HG02588 (cell line): ENCODE measurements around the gene FAM13C.

Experiments used
- ATAC-seq: cut with Tn5 transposase; IDR thresholded peaks from one replicate; pipeline ENCODE4 v1.9.1; 2021; ENCODE audit warnings: mild to moderate bottlenecking, moderate library complexity; ENCODE audit not compliant: unreplicated experiment

Gene FAM13C

GRCh38 chr10:59362959-59363381, 621 bp upstream of the FAM13C start:
- no peak for ATAC-seq

DNA sequence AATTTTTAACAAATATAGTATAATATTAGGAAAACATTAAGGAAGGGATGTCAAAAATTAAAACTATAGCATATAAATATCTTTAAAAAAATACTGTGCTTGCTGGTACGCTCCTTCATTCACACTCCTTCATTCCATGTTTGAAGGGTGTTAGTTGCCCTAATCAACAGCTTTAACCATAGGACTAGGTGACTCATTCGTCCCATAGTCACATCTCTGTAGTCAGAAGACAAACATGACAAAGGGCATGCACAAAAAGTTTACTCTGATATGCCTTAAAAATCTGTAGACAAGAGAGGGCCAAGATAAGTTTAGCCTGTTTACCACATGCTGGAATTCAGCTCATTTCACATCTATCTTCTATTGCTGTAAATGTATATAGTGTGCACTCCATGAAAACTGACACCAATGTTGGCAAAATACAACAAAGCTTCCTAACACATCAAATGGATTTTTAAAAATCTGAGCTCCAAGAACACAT, 646 bp downstream of the FAM13C start:
- ATAC-seq: no peak

- no peak for ATAC-seq
Observed at GRCh38 chr10:59360605-59361405, 1.5 kb downstream of the FAM13C start.

DNA sequence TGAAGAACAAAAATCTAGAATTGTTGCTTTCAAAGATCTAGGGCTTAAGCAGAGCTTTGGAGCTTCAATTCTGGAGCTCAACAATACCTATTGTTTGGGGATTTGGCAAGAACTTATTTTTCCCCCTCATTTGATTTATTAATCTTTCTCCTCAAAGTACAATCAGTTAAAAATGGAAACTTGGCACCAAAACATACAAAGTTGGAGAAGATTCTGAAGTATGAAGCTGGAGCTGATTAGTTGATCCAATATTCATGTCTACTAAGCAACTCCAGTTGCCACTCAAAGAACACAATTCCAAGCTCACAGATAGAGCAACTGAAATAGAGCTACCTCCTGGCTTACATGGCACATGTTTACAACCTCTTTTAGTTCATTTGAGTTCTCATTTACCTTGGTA, 3.8 kb downstream of the FAM13C start:
- no peak for ATAC-seq

GRCh38 chr10:59354434-59354833, 7.9 kb downstream of the FAM13C start:
- ATAC-seq: no peak

DNA sequence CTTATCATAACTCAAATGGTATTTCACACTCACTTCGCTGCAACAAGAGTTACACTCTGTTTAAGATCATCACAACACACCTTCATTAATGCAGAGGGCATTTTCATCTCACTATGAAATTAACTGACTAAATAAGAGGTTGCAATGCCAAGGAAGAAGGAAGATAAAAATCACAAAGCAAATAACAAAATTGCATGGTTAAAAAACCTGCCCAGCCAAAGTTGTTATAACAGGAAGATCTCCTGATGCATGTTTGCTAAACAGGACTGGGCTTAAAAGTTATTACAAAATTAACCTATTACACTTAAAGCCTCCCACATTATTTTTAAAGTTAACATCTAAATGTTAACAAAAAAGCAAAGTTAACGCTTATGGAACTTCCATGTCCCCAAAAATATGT, 11.8 kb downstream of the FAM13C start:
- no peak for ATAC-seq

DNA sequence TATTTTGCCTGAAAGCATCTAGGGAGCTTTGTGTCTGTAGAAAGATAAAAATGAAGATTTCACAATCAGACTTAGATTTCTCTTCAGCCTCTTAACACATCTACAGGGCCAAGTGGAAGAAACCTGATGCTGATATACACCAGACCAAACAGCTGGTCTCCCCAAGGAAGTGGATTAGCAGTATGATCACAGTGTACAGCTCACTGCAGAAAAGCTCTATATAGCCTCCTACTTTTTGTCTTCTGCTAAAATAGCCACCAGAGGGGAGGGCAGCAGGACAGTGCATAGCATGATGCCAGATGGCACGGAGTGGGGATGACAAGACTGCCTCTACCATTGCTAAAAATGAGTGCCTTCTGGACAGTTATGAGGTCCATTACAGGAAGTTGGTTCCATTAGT, 16.0 kb downstream of the FAM13C start:
- ATAC-seq: no peak

DNA sequence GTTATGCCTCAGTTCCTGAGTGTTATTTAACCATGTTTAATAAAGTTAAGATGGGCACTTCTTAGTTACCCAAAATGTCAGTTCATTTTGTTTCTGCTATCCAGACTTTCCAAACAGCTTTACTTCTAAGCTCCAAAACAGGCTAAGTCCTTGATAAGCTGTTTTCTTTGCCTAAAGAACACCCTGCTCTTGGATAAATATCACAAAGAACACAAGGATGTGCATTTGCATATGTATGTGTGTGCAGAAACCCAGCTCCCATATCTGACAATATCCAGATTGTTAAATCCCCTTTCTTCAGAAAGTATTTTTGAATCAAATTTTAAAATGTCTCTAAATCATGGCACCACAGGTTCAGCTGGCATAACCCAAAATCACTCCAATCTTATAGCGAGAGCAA, 19.6 kb downstream of the FAM13C start:
- ATAC-seq: no peak

GRCh38 chr10:59342000-59342399, 20.3 kb downstream of the FAM13C start:
- no peak for ATAC-seq

- no peak for ATAC-seq
Observed at GRCh38 chr10:59340285-59340684, 22.1 kb downstream of the FAM13C start.

- no peak for ATAC-seq
Observed at GRCh38 chr10:59339351-59339750, 23.0 kb downstream of the FAM13C start.

DNA sequence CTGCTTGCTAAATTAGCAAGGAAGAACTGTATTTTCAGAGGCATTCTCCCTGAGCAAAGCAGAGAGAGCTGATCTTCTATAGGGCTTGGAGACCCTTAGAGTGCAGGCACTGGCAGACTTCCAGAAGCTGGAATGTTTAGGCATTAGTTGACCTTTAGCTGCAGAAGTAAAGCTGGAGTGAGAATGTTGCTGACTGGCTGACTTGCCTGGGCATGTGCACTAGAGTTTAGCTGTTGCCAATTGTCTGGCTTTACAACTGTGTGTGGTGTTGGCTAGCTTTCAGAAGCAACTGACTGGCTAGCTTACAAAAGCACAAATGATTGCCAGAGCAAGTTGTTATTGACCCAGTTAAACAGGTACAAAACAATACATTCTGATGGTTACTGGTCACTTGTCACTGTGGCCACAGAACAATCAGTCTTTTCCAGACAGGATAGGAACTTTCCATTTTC, 25.1 kb downstream of the FAM13C start:
- no peak for ATAC-seq

DNA sequence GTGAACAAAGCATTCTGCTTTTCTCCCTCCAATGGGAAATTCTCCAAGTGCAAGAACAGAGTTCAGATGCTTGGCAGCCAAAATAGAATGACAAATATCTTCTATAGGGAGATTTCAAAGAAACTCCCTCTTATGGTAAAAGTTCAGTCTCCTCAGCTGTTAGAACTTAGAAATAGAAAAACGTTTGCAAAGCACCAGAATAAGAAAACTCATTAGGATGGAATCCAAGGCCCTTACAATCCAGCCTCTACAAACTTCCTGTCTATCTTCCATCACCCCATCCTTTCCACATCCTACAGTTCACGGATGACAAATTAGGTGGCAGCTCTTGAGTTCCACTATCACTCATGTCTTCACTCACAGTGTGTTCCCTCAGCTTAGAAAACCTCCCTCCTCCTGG, 25.7 kb downstream of the FAM13C start:
- no peak for ATAC-seq

- no peak for ATAC-seq
Observed at GRCh38 chr10:59335497-59335896, 26.9 kb downstream of the FAM13C start.

DNA sequence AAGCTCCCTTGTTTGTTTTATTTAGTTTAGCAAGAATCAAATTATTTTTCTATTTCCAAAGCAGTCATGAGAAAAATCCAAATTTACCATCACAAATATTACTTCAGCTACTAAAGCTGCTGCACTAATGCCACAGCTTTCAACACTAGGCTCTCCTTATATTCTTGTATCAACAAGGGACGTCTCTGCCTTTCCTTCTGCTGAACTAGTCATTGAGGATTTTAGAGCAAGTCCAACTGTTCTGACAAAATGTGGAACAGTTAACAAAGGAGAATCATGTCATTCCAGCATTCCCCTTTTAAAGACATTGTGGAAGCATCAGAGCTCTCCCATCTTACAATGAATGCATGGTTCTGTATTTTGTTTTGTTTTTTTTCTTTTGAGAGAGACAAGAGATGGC, 28.6 kb downstream of the FAM13C start:
- no peak for ATAC-seq

DNA sequence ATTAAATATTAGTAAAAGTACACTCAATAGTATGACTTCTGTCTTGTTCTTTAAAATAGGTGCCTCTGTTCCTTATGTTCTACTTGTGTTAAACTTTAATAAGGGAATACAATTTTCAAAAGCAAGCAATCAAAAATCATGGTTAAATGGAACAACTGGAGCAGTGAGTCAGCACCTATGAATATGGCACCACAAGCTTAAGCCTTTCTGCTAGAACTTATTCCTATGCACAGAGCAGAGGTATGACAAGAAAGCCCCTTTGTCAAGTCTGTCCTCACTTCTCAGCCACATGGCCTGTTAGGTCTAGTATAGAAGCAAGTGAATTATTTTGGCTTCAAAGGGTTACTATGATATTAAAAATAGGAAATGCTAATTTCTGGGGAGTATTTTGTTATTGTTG, 29.8 kb downstream of the FAM13C start:
- no peak for ATAC-seq

DNA sequence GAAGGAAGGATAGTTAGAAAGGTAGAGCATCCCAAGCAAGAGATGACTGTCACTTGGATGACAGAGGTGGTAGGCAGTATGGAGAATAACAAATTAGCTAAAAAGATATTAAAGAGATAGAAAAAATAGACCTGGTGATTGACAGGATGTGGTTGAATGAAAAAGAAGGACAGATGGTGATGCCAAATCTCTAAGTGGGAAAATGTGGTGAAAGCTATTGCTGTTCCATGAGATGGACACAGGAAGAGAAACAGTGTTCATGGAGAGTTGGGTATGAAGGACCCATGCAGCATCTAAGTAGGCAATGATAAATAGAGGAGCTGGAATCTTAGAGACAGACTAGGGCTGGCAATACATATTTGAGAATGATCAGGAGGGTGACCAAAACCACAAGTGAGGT, 30.7 kb downstream of the FAM13C start:
- ATAC-seq: no peak

DNA sequence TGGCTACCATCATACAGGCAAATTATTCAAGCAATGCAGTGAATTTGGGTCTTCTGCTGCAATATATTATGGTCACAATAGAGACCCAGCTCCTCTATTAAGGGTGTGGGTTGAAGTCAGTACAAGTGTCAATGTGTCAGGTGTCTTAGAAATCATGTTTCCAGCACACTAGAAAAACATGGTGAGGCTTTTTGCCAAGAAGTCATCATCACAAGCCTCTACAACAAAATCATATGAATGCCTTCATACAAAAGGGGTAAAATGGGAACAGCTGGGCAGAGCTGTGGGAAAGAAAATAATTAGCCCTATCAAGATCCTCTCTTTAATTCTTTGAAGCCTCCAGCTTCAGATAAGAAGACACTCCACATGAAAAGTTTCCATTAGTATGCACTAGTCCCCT, 37.2 kb downstream of the FAM13C start:
- no peak for ATAC-seq

GRCh38 chr10:59324597-59324996, 37.8 kb downstream of the FAM13C start:
- no peak for ATAC-seq

DNA sequence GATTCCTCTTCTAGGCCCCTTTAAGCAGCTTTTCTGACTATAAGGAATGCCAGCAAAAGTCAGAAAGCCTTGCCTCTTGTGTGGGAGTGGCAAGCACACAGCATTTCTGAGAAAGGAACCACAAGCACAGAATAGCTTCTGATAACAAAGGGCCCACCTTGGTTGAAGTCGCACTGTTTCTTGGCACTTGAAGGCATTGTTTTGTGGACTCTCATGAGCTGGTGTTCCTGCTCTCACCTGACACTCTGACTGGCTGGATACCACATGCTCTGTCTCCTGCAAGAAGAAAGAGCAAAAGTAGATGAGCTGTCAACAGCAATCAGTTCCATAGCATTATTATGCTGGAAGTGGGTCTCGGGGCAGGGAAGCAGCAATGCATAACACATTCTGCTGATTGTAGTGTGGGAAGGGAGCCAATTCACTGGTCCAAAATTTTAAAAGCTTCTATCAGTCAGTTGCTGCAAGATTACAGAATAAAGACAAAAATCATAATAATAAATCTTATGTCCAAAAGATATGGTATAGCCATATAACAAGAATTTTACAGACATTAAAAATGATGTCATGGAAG, 38.4 kb downstream of the FAM13C start:
- no peak for ATAC-seq

GRCh38 chr10:59323036-59323459, 39.3 kb downstream of the FAM13C start:
- no peak for ATAC-seq

DNA sequence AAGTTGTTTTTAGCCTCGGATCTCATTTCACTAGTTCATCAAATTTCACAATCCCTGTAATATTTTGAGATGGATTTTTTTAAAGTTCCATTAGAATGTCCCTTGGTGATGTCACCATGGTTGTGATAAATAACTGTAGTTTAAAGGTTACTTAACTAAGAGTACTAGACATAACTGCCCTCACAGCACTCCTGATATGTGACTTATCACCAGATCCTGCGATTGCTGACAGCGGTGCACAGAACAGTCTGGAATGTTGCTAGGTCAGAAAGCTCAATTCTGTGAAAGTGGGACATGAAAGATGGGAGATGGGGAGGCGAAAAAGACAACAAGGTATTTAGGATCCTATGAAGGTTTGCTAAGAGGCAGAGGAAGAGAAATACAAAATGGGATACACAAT, 40.2 kb downstream of the FAM13C start:
- no peak for ATAC-seq
